ENCODE results near the gene KCNK13.

DNA sequence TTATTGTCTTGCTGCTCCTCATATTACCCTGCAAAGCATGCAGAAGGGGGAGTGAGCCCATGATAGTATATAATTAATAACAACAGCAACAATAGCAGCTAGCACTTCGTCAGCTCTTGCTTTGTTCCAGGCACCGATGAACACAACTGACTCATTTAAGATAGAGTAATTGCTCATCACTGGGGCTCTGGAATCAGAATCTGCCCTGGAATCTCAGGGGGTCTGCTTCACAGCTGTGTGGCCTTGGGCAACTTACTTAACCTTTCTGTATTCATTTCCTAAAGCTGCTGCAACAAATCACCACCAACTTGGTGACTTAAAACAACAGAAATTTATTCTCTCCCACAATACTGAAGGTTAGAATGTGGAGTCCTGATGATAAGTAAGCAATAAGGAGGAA is 139.6 kb downstream of the KCNK13 start:
- no peak for TF ChIP-seq SPI1 (IDR thresholded peaks at IDR 0.05; ENCODE audit: borderline replicate concordance, low read depth)
- TF ChIP-seq, protein P1, sequence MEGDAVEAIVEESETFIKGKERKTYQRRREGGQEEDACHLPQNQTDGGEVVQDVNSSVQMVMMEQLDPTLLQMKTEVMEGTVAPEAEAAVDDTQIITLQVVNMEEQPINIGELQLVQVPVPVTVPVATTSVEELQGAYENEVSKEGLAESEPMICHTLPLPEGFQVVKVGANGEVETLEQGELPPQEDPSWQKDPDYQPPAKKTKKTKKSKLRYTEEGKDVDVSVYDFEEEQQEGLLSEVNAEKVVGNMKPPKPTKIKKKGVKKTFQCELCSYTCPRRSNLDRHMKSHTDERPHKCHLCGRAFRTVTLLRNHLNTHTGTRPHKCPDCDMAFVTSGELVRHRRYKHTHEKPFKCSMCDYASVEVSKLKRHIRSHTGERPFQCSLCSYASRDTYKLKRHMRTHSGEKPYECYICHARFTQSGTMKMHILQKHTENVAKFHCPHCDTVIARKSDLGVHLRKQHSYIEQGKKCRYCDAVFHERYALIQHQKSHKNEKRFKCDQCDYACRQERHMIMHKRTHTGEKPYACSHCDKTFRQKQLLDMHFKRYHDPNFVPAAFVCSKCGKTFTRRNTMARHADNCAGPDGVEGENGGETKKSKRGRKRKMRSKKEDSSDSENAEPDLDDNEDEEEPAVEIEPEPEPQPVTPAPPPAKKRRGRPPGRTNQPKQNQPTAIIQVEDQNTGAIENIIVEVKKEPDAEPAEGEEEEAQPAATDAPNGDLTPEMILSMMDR (IDR thresholded peaks at IDR 0.05; ENCODE audit: insufficient read depth, low read length) = no peak
- TF ChIP-seq POLR2AphosphoS5 (IDR thresholded peaks at IDR 0.05; ENCODE audit: low read depth) = no peak
- TF ChIP-seq, protein P2, sequence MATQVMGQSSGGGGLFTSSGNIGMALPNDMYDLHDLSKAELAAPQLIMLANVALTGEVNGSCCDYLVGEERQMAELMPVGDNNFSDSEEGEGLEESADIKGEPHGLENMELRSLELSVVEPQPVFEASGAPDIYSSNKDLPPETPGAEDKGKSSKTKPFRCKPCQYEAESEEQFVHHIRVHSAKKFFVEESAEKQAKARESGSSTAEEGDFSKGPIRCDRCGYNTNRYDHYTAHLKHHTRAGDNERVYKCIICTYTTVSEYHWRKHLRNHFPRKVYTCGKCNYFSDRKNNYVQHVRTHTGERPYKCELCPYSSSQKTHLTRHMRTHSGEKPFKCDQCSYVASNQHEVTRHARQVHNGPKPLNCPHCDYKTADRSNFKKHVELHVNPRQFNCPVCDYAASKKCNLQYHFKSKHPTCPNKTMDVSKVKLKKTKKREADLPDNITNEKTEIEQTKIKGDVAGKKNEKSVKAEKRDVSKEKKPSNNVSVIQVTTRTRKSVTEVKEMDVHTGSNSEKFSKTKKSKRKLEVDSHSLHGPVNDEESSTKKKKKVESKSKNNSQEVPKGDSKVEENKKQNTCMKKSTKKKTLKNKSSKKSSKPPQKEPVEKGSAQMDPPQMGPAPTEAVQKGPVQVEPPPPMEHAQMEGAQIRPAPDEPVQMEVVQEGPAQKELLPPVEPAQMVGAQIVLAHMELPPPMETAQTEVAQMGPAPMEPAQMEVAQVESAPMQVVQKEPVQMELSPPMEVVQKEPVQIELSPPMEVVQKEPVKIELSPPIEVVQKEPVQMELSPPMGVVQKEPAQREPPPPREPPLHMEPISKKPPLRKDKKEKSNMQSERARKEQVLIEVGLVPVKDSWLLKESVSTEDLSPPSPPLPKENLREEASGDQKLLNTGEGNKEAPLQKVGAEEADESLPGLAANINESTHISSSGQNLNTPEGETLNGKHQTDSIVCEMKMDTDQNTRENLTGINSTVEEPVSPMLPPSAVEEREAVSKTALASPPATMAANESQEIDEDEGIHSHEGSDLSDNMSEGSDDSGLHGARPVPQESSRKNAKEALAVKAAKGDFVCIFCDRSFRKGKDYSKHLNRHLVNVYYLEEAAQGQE (IDR thresholded peaks at IDR 0.05; ENCODE audit: insufficient replicate concordance, low read depth) = no peak
